SHP77 (cell line): ENCODE results near the gene NKX2-8.
"Not testable (repeated sequence)": the region's sequence is repeated elsewhere in the genome, so short reads cannot be mapped to it uniquely, and the experiment has no call there.

Experiments used
- DNase-seq, 2 experiments: peaks; one replicate each; lab custom pipeline; 2025; lab: John Stamatoyannopoulos, UW

The NKX2-8 gene

DNA sequence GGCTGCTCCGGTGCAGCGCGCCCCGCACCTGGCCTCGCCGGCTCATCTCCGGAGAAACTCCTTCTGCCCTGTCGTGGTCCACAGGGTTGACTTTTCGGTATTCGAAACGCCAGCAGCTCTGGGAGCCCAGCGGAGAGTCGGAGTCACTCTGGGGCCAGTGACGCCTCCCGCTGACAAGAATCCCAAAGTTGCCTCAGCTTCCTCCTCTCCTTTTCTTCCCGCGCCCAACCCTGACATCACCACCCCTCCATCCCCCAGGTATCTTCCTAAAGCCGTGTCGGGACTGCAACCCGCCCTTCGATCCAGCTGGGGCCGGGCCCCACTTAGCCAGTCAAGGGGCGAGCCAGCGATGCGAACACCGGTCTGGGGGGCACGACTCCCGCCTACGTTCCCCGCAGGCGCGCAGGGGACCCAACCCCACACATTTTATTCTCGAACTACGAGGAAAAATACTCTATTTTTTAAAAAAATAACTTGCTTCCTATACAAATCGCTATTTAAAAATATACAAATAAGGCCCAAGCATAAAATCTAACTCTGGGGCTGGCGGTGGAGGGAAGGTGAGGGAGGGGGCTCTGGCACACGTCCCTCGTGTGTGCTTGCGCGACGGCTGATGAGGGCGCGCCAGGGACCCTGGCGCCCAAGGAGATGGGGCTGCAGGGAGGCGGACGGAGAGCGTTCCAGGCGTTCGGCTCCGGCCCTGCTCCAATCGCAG lies 2.1 kb downstream of the NKX2-8 start:
- DNase-seq: no peak

DNA sequence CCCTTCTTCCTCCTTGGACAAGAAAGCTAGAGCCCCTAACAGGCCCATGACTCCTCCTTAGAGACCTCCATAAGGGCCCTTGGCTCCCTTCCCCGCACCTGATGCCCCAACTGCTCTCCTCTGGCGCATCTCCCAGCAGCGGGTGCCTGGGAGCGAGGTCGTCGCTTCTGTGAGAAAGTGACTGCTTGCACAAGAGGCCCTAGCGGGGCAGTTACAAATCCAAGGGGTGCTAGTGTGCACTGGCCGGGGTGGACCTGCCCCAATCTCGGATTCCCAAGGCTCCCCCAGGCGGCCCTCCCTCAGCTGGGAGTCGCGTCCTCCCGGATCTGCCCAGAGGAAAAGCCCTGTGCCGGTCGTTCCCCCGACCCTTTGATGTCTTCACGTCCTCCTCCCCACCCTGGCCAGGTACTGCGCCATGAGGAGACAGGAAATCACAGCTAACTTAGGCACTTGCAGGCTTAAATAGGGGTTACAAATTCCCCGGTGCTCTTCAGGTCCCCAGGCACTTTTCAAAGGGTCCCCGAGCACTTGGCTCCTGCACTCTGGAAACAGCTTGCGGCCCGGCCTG lies 2.8 kb downstream of the NKX2-8 start:
- no peak for DNase-seq

DNA sequence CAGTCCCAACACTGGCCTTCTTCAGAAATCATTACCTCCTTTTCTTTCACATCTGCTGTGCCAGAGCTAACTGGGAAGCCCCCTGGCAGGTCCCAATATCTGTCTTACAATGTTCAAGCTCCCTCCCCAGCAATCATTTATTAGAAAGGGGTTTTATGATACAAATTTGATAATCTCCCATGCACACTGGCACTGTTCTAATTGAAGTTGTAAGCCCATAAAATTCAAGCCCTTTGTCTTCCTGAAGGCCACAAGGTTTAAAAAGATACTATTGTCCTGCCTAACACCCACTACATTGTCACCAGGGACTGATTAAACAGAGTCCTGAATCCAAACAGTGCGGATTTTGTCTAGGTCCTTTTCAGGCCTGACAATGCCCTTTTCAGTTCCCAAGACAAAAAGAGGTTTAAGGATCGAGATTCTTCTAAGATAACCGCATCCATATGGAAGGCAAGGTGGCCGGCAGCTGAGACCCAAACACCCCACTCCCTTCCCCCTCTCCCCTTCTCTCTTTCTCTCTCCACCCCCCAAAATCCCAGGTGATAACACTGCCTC lies 3.3 kb downstream of the NKX2-8 start:
- no peak for DNase-seq

- DNase-seq: no peak
Measured at GRCh38 chr14:36570065-36570464, 12.3 kb downstream of the NKX2-8 start.

DNA sequence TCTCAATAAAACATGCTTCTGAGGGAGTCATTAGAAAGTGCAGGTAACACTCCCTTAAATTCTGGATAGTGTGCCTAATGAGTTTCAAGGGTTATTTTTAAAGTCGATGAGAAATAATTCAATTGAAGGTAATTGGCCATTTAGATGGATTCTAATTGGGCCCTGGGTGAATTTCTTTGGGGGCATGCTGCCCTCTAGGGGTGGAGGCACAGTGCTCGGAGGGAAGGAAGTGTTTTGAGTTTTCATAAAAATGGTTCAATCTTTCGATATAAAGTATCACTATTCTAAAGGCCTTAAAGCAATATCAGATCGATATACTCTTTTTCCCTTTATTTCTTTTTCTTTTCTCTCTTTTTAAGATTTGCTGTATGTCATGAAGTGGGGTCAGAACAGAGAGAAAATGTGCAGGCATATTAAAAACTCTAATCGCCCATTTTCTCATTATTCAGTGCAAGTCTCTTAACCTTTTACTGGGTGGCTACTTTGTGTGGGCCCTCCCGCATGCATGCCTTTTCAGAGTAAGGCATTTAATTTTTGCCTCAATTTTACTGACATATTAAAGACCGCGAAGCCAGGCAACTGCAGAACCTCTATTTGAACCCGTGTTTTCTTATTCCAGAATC lies 25.5 kb downstream of the NKX2-8 start:
- DNase-seq: peak; percentile 23 to 36

DNA sequence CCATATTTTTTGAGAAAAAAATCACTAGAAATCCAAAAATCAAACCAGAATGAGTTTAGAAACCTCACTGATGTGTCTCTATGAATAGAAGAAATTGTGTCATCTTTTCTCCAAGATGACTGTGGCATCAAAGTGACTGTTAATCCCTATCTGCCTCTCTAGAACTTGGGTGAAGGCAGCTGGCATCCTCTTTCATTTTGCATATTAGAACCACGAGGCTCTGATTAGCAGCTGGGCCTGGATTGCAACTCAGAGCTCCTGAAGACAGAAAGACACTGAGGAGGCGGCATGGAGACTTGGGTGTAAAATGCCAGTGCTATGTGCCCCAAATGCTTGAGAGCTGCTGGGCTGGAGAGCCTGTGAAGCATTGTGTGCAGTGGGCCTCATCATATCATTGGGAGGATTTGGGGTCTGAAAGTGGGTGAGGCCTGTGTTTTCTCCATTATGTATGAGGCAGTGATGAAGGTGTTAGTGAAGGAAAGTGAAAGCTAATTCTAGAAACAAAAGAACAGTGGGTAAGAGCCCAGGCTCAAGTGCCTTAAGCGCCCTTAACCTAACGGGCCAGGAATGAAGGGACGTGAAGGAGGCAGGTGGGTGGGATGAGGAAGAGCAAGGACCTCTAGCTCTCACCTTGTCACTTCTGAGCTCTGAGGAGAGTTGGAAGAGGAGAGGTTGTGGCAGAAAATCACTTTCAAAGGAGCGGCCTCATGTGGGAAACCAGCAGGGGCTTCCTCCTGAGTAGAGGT lies 26.2 kb downstream of the NKX2-8 start:
- no peak for DNase-seq

DNA sequence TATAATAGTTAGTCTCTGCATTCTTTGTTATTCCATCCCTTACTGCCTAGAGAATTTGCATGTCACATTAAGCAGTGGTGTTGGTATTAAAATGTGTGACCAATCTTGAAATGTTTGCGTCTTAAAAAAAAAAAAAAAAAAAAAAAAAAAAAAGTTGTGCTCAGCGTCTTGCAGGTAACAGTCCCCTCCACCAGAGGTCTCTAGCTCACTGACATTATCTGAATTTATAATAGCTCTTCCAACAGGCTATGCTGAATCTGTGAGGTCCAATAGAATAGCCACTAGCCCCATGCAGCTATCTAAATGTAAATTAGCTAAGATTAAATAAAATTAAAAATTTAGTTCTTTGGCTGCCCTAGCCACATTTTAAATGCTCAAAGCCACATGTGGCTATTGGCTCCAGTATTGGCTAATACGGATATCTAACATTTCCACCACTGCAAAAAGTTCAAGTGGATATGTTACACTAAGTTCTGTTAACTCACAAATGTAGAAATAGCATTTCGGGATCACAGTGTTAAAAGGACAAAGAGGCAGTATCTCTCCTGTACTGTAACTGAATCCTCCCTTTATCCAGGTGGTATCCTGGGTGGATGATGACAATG lies 28.7 kb downstream of the NKX2-8 start:
- DNase-seq: peak; percentile 74

DNA sequence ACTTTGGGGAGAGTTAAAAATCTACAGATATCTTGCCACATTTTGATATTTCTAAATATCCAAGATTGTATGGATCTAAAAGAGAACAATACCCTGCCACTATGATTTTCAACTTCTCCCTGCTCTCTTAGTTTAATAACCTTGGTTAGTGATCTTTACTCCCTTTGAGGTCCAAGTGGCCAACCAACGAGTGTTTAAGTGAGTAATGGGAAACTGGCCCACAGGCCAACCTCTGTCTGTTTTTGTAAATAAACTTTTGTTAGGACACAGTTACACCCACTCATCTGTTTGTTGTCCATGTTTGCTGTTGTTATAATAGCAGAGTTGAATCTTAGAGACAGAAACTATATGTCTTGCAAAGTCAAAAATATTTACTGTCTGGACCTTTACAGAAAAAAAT lies 31.5 kb downstream of the NKX2-8 start:
- DNase-seq: no peak

DNA sequence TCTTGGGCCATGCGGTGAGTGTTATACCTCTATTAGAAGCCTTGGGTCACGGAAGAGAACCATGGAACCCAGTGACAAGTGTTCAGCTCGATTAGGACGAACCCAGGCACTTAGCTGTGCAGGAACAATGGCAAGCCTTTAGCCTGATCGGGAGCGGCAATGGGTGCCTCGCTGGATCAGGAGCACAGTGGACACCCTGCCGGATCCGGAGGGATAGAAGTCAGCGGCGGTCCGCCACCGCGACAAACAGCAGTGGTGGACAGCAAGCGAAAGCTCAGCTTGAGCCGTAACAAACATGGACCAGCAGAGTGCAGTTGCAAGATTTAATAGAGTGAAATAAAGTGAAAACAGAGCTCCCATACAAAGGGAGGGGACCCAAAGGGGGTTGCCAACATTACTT lies 38.1 kb downstream of the NKX2-8 start:
- not testable (repeated sequence) for DNase-seq

DNA sequence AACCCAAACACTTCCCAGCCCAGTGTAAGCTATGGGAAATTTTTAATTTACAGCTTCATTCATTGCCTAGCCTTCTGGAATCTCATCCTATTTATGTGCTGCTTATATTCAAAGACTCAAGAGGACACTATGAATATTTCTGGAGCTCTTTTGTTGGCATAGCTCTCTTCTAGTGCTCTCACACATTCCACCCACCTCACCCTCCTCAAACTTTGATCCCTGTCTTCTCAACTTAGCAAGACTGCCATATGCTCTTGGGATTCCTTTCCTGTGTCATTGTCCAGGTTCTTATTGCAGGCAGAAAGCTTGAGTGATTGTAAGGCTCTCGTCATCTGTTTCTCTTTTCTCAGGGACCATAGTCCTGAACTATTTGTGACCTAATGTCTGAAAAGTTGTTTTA lies 44.4 kb downstream of the NKX2-8 start:
- no peak for DNase-seq
